Bronchial epithelial cell (primary cell): ENCODE measurements around the gene TTC7B. TPM values are rescaled to one million over a fixed set of nuclear protein-coding genes. Genes with fewer than 3 reads are reported as not detected.

ENCODE experiments used
- DNase-seq: peaks from one replicate; pipeline ENCODE4 v3.0.0-alpha.2; 2010; ENCODE audit warnings: low read depth
- FAIRE-seq: peaks from 2 replicates; lab custom pipeline; 2011; peaks lifted over from hg19 to GRCh38; lab: Jason Lieb, UNC
- H3K27me3 ChIP-seq: 2 replicates; pipeline ENCODE4 v1.5.1; 2011; ENCODE audit warnings: low read length; ENCODE audit not compliant: control insufficient read depth, insufficient read depth
- H3K36me3 ChIP-seq: 2 replicates; pipeline ENCODE4 v1.5.1; 2011; ENCODE audit warnings: low read length; ENCODE audit not compliant: control insufficient read depth, insufficient read depth
- H3K4me3 ChIP-seq: 2 replicates; pipeline ENCODE4 v1.5.1; 2011; ENCODE audit warnings: mild to moderate bottlenecking, low read depth, low read length, control low read depth
- total RNA-seq: library from RNA; depleted of rRNA; stranded (reverse); fragments of >200 nt; gene quantifications from 2 replicates; pipeline ENCODE4 v1.2.1, GENCODE V29; 2014
- TF ChIP-seq, protein P1 (sequence below): IDR thresholded peaks from 2 replicates; pipeline ENCODE4 v1.5.1; 2011; ENCODE audit warnings: mild to moderate bottlenecking, moderate library complexity, low read length, control low read depth, inconsistent platforms; ENCODE audit not compliant: insufficient read depth, severe bottlenecking

Gene TTC7B
- total RNA-seq, 1 donor from 2014 or later: 2.9 TPM

DNA sequence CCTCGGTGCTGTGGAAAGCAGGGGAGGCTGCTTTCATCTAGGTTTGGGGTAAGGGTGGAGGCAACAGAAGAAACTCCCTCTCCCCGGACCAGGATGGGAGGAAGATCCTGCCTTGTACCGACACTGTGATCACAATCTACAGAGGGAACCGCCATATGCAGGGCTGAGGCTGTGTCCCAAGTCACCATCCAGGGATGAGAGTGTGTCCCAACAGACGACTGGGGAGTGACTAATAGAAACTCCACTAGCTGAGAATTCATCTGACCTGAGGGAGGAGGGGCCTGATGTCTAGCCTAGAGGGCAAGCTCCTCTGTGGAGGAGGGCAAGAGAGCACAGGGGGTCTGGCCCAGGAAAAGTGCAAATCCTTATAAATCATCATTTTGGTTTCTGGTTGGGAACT is 247.0 kb downstream of the TTC7B start:
- Histone ChIP-seq H3K36me3 (no peaks in the 10 kb centered on the region), H3K4me3 (no peak overlapping the region), H3K27me3 (no peaks in the 10 kb centered on the region)
- no peak for FAIRE-seq
- DNase-seq: no peak
- TF ChIP-seq, protein P1, sequence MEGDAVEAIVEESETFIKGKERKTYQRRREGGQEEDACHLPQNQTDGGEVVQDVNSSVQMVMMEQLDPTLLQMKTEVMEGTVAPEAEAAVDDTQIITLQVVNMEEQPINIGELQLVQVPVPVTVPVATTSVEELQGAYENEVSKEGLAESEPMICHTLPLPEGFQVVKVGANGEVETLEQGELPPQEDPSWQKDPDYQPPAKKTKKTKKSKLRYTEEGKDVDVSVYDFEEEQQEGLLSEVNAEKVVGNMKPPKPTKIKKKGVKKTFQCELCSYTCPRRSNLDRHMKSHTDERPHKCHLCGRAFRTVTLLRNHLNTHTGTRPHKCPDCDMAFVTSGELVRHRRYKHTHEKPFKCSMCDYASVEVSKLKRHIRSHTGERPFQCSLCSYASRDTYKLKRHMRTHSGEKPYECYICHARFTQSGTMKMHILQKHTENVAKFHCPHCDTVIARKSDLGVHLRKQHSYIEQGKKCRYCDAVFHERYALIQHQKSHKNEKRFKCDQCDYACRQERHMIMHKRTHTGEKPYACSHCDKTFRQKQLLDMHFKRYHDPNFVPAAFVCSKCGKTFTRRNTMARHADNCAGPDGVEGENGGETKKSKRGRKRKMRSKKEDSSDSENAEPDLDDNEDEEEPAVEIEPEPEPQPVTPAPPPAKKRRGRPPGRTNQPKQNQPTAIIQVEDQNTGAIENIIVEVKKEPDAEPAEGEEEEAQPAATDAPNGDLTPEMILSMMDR: no peak

DNA sequence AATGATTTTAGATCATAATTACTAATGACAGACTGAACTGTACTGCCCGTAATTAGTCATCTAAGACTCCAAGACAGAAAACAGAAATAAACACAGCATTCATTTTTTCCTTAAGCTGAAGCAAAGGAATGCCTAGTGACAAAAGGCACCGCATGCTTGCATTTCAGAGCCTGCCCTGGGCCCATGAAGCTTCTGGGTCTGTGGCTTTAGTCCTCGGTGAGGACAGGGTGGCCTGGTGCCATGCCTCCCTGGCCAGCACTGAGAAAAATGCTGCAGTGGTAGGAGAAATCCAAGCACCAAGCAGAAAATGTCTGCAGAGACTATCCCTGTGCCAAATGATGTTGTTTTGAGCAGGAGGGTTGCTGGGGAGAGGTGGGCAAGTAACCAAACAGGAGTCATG is 247.8 kb downstream of the TTC7B start:
- no peaks in the 10 kb centered on the region for H3K27me3 ChIP-seq
- no peak for DNase-seq
- TF ChIP-seq, protein P1: no peak
- no peaks in the 10 kb centered on the region for H3K36me3 ChIP-seq
- no peak for FAIRE-seq
- H3K4me3 ChIP-seq: no peak overlapping the region

DNA sequence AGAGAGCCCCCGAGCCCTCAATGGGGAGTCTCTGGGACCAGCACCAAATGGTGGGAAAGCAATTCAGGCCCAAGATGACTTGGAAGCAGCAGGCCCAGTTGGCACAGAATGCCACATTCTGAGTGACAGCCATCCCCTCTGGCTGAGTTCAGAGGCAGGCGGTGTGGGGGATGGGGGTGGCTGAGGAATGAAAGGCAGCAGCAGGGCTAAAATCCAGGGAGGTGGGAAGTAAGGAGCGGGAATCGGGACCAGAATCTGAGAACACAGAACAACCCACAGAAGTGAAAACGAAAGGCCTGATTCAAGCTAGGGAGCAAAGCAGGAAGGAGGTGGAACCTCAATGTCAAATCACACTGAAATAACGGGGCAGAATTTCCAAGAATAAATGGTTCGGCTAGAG is 248.2 kb downstream of the TTC7B start:
- FAIRE-seq (no peak), DNase-seq (no peak)
- TF ChIP-seq, protein P1: no peak
- H3K36me3 ChIP-seq: no peaks in the 10 kb centered on the region
- no peaks in the 10 kb centered on the region for H3K27me3 ChIP-seq
- no peak overlapping the region for H3K4me3 ChIP-seq

DNA sequence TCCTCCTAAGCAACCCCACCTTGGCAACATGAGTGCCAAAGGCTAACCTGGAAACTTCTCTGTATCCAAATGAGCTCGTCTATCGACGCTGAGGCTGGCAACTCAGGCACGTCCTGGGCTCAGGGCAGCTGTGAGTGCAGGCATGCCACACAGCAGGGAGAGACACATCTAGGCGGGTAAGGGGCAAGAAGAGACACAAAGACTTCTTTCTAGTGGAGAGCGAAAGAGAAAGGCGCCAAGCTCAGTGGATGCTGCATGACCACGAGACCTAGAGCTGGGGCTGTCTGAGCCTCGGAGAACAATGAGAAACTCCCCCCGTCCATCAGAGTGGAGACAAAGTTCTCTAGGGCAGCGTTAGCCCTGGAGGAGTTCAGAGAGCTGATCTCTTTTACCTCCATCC is 249.0 kb downstream of the TTC7B start:
- no peak for FAIRE-seq
- H3K4me3 ChIP-seq: no peak overlapping the region
- TF ChIP-seq, protein P1: no peak

DNA sequence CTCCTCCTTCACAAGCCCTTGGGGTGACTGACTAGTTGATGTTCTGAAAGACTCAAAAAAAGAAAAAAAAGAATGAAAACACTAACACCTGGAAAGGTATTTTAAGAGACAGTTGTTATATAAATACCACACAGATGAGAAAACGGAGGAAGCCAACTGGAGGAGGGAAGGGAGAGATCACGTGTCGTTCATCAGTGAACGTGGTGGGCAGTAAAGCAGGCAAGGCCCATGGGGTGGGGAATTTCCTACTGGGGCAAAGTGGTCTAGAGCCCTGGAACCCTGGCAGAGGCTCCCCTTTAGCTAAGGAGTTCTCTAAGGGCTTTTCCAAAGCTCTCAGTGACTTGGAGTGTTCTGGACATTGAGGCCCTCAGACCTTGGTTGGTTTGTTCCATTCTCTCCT is 249.7 kb downstream of the TTC7B start:
- FAIRE-seq (peak; percentile 43), DNase-seq (no peak)
- Histone ChIP-seq H3K27me3 (no peaks in the 10 kb centered on the region), H3K36me3 (no peaks in the 10 kb centered on the region), H3K4me3 (no peak overlapping the region)
- TF ChIP-seq, protein P1: no peak

More for the DNA sequence above, 249.0 kb downstream of the TTC7B start:
- Histone ChIP-seq H3K27me3 (no peaks in the 10 kb centered on the region), H3K36me3 (no peaks in the 10 kb centered on the region)
- DNase-seq: no peak

DNA sequence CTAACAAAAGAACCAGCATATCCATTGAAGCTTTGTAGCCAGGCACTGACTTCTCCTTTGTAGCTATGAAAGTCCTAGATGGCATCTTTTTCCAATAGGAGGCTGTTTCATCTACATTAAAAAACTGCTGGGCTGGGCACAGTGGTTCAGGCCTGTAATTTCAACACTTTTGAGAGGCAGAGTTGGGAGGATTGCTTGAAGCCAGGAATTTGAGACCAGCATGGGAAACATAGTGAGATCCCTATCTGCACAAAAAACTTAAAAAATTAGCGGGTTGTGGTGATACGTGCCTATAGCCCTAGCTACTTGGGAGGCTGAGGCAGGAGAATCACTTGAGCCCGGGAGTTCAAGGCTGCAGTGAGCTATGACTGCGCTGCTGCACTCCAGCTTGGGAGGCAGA is 251.7 kb downstream of the TTC7B start:
- FAIRE-seq (no peak), DNase-seq (no peak)
- H3K27me3 ChIP-seq: no peaks in the 10 kb centered on the region
- no peak overlapping the region for H3K4me3 ChIP-seq
- no peaks in the 10 kb centered on the region for H3K36me3 ChIP-seq
- TF ChIP-seq, protein P1: no peak
